ENCODE measurements around the gene MAPK7. TPM values are rescaled to one million over a fixed set of nuclear protein-coding genes. Genes with fewer than 3 reads are reported as not detected.
A peak's percentile ranks its signal among the peaks of the same experiment; 100 is the strongest.

MAPK7 gene
- total RNA-seq, 4 donors from 2014 or later: 15.3 to 112 (median 48.3) TPM

- TF ChIP-seq EP300 (IDR thresholded peaks at IDR 0.05; ENCODE audit: low read depth) (no peak), CTCF (IDR thresholded peaks at IDR 0.05) (no peak), POLR2AphosphoS5 (IDR thresholded peaks at IDR 0.05) (no peak), POLR2A (IDR thresholded peaks at IDR 0.05) (no peak)
- H3K4me1 ChIP-seq: peaks cover 0 to 6% (median 0%) of the 10 kb centered on the region in 4 donors
- in situ Hi-C loops (cut with MboI; ENCODE audit: low pct_ligation_motif_present in 1 of 4, low pct_unique_long_range_greater_than_20kb in 1 of 4, low sequenced_read_pairs in 3 of 4): no loop called here
- WGBS, 2 donors (ENCODE audit: low coverage in 1 of 2): 81% methylated on average over 2 of the region's 2 CpGs; no CpG with 5 or more reads in 1 of the 2 donors
- H3K9me3 ChIP-seq: no peaks in the 10 kb centered on the region
- H3K36me3 ChIP-seq: no peaks in the 10 kb centered on the region
- DNase-seq: no peak
- H3K4me3 ChIP-seq: no peak overlapping the region
- H3K27me3 ChIP-seq: no peaks in the 10 kb centered on the region
- no peak overlapping the region for H3K27ac ChIP-seq
- intact Hi-C loops (cut with DNase I; ENCODE audit: low total_unique reads): no loop called here
Measured at GRCh38 chr17:19337712-19338023, 40.6 kb upstream of the MAPK7 start.

- H3K4me1 ChIP-seq: peaks cover 0 to 6% (median 0%) of the 10 kb centered on the region in 4 donors
- H3K9me3 ChIP-seq: no peaks in the 10 kb centered on the region
- in situ Hi-C loops (cut with MboI; ENCODE audit: low pct_ligation_motif_present in 1 of 4, low pct_unique_long_range_greater_than_20kb in 1 of 4, low sequenced_read_pairs in 3 of 4): no loop called here
- DNase-seq: peak; percentile 73
- TF ChIP-seq CTCF (IDR thresholded peaks at IDR 0.05) (peak; percentile 55 to 91 (median 71)), POLR2A (IDR thresholded peaks at IDR 0.05) (no peak)
- WGBS, 2 donors (ENCODE audit: low coverage in 1 of 2): 69 to 83% methylated on average over 2 to 7 of the region's 7 CpGs
- intact Hi-C loops (cut with DNase I; ENCODE audit: low total_unique reads): no loop called here
- no peak overlapping the region for H3K4me3 ChIP-seq
- H3K27ac ChIP-seq: no peak overlapping the region
- H3K36me3 ChIP-seq: no peaks in the 10 kb centered on the region
- H3K27me3 ChIP-seq: no peaks in the 10 kb centered on the region
Measured at GRCh38 chr17:19338031-19338990, 40.0 kb upstream of the MAPK7 start.

DNA sequence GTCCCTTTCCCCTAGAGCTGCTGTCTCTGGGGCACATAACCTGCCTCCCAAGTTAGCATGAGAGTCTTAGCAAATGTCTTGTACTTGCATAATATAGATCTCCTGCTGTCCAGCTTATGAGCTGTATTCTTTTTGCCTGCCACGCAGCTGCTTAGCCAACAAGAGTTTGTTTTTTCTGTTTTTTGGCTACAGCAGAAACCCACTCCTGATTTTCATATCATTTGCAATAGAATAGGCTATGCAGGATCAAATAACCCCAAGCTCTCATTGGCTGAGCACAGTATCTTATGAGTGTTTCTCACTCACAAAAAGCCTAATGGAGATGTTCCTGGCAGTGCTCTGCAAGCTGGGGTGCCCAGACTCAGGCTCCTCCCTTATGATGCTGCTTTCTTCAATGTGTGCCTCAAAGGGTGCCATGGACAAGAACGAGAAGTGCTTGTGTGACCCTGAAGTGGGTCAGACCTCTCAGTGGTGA, 38.9 kb upstream of the MAPK7 start:
- TF ChIP-seq POLR2A (IDR thresholded peaks at IDR 0.05): no peak
- TF ChIP-seq POLR2AphosphoS5 (IDR thresholded peaks at IDR 0.05): no peak
- no peak for TF ChIP-seq EP300 (IDR thresholded peaks at IDR 0.05; ENCODE audit: low read depth)
- TF ChIP-seq CTCF (IDR thresholded peaks at IDR 0.05): no peak
- Histone ChIP-seq H3K36me3 (no peaks in the 10 kb centered on the region), H3K27ac (no peak overlapping the region), H3K9me3 (no peaks in the 10 kb centered on the region), H3K4me3 (no peak overlapping the region), H3K27me3 (no peaks in the 10 kb centered on the region), H3K4me1 (peaks cover 0 to 9% (median 2%) of the 10 kb centered on the region in 4 donors)
- 64% methylated on average over 2 of the region's 2 CpGs; no CpG with 5 or more reads in 1 of the 2 donors for WGBS, 2 donors (ENCODE audit: low coverage in 1 of 2)
- in situ Hi-C loops (cut with MboI; ENCODE audit: low pct_ligation_motif_present in 1 of 4, low pct_unique_long_range_greater_than_20kb in 1 of 4, low sequenced_read_pairs in 3 of 4): no loop called here
- intact Hi-C loops (cut with DNase I; ENCODE audit: low total_unique reads): no loop called here
- DNase-seq: no peak

DNA sequence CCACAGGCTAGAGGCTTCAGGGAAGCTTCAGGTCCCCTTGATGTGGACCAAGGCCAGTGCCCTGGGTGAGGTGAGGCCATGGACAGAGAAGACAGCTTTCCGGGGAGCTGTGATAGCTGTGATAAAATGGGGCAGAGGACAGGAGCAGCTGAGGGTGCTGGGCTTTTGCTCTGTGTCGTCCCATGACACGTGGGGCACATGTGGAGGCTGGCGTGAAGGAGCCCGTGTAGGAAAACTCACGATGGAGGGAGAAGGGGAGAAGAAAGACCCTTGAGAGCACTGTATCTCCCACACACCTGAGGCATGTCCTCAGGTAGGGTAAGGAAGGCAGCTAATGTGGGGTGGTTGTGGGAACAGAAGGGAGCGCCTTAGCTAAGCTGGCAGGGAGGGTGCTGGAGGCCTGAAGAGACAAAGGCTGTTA, 37.1 kb upstream of the MAPK7 start:
- no peak for TF ChIP-seq CTCF (IDR thresholded peaks at IDR 0.05)
- no peak for DNase-seq
- Histone ChIP-seq H3K27me3 (no peaks in the 10 kb centered on the region), H3K4me1 (peaks cover under 1 to 14% (median 9%) of the 10 kb centered on the region in 4 donors), H3K36me3 (no peaks in the 10 kb centered on the region), H3K9me3 (no peaks in the 10 kb centered on the region), H3K4me3 (no peak overlapping the region), H3K27ac (no peak overlapping the region)
- intact Hi-C loops (cut with DNase I; ENCODE audit: low total_unique reads): no loop called here
- WGBS, 2 donors (ENCODE audit: low coverage in 1 of 2): 77 to 80% methylated on average over 5 to 7 of the region's 7 CpGs
- in situ Hi-C loops (cut with MboI; ENCODE audit: low pct_ligation_motif_present in 1 of 4, low pct_unique_long_range_greater_than_20kb in 1 of 4, low sequenced_read_pairs in 3 of 4): no loop called here

All from transverse colon (tissue), 4 donors.